HG03066 (cell line): ENCODE data around the gene STIP1.
A peak's percentile ranks its signal among the peaks of the same experiment; 100 is the strongest.

Experiments
- ATAC-seq: cut with Tn5 transposase; IDR thresholded peaks from one replicate; pipeline ENCODE4 v1.9.1; 2021; ENCODE audit warnings: low read depth; ENCODE audit not compliant: unreplicated experiment

STIP1 gene

GRCh38 chr11:64220271-64220670 lies 34.3 kb downstream of the STIP1 start:
- ATAC-seq: no peak

GRCh38 chr11:64220798-64221197 lies 34.8 kb downstream of the STIP1 start:
- ATAC-seq: no peak

DNA sequence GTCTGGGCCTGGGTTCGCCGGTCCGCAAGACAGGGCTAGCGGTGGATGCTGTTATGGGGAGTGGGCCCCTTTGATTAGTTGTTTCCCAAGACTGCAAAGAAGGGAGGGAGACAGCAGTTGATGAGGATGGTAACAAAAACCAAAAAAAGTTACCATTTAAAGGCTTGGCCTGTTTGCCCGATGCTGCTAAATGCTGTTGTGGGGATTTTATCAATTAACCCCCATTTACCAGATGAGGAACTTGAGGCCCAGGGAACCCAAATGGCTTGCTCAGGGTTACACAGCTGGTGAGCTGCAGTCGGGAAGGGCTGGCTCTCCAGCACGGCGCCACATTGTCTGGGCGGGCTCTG lies 36.7 kb downstream of the STIP1 start:
- no peak for ATAC-seq

DNA sequence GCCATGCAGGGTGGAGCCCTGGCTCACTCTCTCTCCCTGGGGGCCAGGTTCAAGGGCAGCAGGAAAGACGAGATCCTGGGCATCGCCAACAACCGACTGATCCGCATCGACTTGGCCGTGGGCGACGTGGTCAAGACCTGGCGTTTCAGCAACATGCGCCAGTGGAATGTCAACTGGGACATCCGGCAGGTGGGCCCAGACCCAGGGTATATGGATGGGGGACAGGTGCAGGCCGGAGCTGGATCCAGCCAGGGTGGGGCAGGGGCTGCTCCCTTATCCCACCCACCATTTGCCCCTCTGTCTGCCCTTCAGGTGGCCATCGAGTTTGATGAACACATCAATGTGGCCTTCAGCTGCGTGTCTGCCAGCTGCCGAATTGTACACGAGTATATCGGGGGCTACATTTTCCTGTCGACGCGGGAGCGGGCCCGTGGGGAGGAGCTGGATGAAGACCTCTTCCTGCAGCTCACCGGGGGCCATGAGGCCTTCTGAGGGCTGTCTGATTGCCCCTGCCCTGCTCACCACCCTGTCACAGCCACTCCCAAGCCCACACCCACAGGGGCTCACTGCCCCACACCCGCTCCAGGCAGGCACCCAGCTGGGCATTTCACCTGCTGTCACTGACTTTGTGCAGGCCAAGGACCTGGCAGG lies 37.2 kb downstream of the STIP1 start:
- no peak for ATAC-seq

GRCh38 chr11:64224151-64224890 lies 38.4 kb downstream of the STIP1 start:
- ATAC-seq: no peak

GRCh38 chr11:64224891-64225607 lies 39.1 kb downstream of the STIP1 start:
- no peak for ATAC-seq

DNA sequence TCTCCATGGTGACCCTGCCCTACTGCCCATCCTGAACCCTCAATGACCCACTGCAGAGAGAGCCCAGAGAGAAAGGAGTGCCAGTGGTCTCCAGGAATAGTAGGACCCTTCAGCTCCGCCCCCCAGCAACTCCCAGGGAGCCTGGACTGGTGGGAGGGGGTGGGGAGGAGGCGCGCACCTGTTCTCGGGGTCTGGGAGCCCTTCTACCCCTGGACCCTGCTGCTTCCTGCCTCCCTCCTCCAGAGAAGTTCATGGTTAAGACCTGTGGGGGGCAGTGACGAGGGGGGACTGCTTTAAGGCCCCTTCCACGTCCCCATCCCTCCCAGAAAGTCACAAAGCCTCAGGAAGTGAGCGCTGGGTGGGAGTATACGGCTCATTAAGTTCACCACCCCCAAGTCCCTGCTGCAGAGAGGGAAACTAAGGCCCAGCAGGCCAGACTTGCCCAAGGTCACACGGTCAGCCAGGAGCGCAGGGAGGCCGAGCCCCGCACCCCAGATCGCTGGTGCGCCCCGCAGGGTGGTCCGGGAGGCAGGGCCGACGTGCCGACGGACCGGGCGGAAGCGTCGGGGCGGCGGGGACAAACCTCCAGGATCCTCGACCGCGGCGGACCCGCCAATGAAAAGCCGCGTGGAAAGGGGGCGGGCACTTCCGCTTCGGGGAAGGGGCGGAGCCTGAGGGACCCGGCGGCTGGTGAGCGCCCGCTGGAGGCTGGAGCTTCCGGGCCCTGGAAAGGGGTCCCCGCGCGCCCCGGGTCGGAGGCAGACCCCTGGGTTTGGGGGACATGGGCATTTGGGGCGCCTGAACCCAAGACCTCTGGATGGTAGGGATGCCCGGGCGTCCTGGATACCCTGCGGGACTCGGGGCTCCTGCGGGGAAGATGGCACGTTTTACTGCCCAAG lies 39.9 kb downstream of the STIP1 start, which contains the start of the genes NUDT22 and TRPT1:
Gene NUDT22, plus strand, starts transcription at position 667 of the 899 bp plus-strand sequence. CDS start 379 bp downstream, outside the sequence.
Gene TRPT1, minus strand, starts transcription at position 579 of the 899 bp plus-strand sequence. Its CDS starts 326 bp downstream, at position 253.
- peak; percentile 49 for ATAC-seq

DNA sequence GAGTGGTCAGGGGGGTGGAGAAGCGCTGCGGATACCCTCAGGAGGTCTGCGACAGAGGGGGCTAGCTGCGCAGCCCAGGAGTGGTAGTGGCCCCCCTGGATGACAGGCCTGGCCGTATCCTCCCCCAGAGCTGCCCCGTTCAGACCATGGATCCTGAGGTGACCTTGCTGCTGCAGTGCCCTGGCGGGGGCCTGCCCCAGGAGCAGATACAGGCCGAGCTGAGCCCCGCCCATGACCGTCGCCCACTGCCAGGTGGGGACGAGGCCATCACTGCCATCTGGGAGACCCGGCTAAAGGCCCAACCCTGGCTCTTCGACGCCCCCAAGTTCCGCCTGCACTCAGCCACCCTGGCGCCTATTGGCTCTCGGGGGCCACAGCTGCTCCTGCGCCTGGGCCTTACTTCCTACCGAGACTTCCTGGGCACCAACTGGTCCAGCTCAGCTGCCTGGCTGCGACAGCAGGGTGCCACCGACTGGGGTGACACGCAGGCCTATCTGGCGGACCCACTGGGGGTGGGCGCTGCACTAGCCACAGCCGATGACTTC lies 40.6 kb downstream of the STIP1 start:
- peak; percentile 32 for ATAC-seq

GRCh38 chr11:64227405-64227956 lies 41.5 kb downstream of the STIP1 start:
- ATAC-seq: no peak

DNA sequence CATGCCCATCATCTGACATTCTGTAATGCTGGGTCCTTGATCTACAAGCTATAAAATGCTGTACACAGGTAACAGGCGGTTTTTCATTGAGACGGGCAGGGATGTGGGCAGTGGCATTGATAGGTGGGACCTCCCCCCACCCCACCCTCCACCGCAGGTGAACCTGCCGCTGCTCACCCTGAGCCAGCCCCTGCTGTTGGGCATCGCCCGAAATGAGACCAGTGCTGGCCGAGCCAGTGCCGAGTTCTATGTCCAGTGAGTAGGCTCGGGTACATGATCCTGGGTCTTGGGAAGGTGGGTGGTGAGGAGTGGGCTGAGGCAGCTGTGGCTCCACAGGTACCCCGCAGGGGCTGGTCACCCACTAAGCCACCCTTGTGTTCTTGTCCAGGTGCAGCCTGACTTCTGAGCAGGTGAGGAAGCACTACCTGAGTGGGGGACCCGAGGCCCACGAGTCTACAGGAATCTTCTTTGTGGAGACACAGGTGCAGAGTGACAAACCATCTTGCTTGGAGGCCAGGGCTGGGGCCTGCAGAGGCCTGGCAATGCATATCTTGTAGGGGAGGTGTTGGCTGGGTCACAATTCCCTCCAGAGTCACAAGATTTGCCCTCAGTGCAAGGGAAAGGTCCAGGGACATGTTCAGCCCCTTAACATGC lies 43.2 kb downstream of the STIP1 start:
- no peak for ATAC-seq

DNA sequence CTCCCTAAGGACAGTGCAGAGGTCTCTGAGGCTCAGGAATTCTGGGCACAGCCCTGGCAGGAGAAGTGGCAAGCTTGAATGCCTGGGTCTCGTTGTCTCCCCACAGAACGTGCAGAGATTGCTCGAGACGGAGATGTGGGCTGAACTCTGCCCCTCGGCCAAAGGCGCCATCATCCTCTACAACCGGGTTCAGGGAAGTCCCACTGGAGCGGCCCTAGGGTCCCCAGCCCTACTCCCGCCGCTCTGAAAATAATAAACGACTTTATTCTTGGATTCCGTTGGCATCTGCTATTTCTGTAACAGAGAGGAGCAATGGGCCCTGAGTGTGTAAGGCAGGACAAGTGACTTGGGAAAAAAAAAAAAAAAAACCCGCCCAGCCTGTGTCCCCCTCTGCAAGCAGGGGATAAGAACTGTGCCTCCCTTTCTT lies 43.8 kb downstream of the STIP1 start:
- no peak for ATAC-seq

DNA sequence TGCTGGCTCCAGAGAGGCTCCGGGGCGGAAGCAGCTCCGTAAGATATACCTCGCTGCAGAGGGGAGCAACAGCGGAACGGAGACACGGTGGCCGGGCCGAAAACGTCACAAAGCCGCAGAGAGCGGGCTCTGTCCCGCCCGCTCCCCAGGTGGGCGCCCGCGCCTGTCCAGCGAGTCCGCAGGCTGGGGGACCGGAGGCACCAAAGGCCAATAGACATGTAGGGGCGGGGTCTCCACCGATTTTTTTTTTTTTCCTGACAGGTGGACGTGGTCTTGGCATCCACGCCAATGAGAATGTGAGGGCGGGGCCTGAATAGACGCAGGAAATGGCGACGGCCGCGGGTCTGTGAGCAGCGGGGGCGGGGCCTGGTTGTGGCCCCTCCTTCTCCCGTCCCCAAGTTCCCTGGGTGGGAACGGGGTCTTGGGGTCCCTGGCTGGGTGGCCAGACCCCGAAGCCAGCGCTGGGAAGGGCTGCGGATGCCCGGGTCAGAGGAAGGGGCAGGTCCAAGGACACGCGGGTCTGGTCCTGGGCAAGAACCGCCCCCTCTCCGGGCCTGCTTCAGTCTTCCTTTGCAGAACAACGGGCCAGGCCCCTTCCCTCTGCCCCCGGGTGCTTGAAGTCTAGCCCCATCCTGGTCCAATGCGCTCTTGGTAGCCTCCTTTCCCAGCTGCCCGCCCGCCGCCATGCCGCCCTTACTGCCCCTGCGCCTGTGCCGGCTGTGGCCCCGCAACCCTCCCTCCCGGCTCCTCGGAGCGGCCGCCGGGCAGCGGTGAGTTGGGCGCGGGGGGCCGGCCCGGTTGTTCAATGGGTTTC lies 44.4 kb downstream of the STIP1 start, which contains the start of gene DNAJC4:
Gene DNAJC4, plus strand, starts transcription at position 378 of the 814 bp plus-strand sequence. Its CDS starts 307 bp downstream, at position 685.
- ATAC-seq: peak; percentile 32

- ATAC-seq: no peak
These were observed 45.0 kb downstream of the STIP1 start for GRCh38 chr11:64230985-64231365.

GRCh38 chr11:64231546-64231945 lies 45.6 kb downstream of the STIP1 start:
- ATAC-seq: no peak

- ATAC-seq: no peak
These were observed 46.4 kb downstream of the STIP1 start for GRCh38 chr11:64232182-64232966.

GRCh38 chr11:64232967-64233315 lies 47.0 kb downstream of the STIP1 start:
- ATAC-seq: no peak

GRCh38 chr11:64233913-64234586 lies 48.1 kb downstream of the STIP1 start, which contains the start of gene VEGFB:
TSS of gene VEGFB (plus strand) at chr11:64234584. CDS start at chr11:64234834, 250 bp downstream.
- no peak for ATAC-seq
